H1 (cell line): ENCODE measurements around the gene NRTN. TPM values are rescaled to one million over a fixed set of nuclear protein-coding genes. Genes with fewer than 3 reads are reported as not detected.

Experiments used
- CTCF ChIA-PET: fragments of 300-600 bp; sonication (Branson Sonifier 250); formaldehyde crosslinking; loops from one replicate; lab custom pipeline; 2021; ENCODE audit not compliant: partially characterized antibody; lab: Charles Lee
- POLR2A ChIA-PET: fragments of 300-600 bp; sonication (Branson Sonifier 250); formaldehyde crosslinking; loops from one replicate; lab custom pipeline; 2021; ENCODE audit warnings: inconsistent platforms; ENCODE audit not compliant: partially characterized antibody; lab: Charles Lee
- DNase-seq, 2 experiments: peaks; one replicate each; pipeline versions ENCODE4 v3.0.0 to v3.0.0-alpha.2; 2010 to 2022; ENCODE audit warnings: low spot score in 2 of 2, low read depth in 1 of 2, mixed read lengths in 1 of 2
- FAIRE-seq: peaks from 2 replicates; lab custom pipeline; 2011; peaks lifted over from hg19 to GRCh38; lab: Jason Lieb, UNC
- H2AFZ ChIP-seq: 2 replicates; pipeline ENCODE4 v1.8.1; 2012; ENCODE audit warnings: low read length, inconsistent platforms
- H2AK5ac ChIP-seq: 2 replicates; pipeline ENCODE4 v1.6.1; 2013; ENCODE audit warnings: low read depth, low read length
- H2BK120ac ChIP-seq: replicated peaks from 2 replicates; pipeline ENCODE3; 2013; ENCODE audit warnings: low read depth, low read length, inconsistent platforms
- H2BK12ac ChIP-seq: 2 replicates; pipeline ENCODE4 v1.6.1; 2013; ENCODE audit warnings: low read depth, low read length
- H2BK15ac ChIP-seq: 2 replicates; pipeline ENCODE4 v1.6.1; 2013; ENCODE audit warnings: low read length
- H2BK20ac ChIP-seq: 2 replicates; pipeline ENCODE4 v1.6.1; 2013; ENCODE audit warnings: low read length
- H2BK5ac ChIP-seq: 2 replicates; pipeline ENCODE4 v1.6.1; 2013; ENCODE audit warnings: low read depth, low read length
- H3K14ac ChIP-seq: 2 replicates; pipeline ENCODE4 v1.6.1; 2013; ENCODE audit warnings: inconsistent platforms; ENCODE audit not compliant: insufficient read length
- H3K18ac ChIP-seq: 2 replicates; pipeline ENCODE4 v1.6.1; 2013; ENCODE audit warnings: low read length; ENCODE audit errors: extremely low read depth
- H3K23ac ChIP-seq: 2 replicates; pipeline ENCODE4 v1.6.1; 2013; ENCODE audit warnings: inconsistent platforms; ENCODE audit not compliant: insufficient read length
- H3K23me2 ChIP-seq: 2 replicates; pipeline ENCODE4 v1.6.1; 2013; ENCODE audit warnings: low read depth, low read length
- H3K27ac ChIP-seq: 2 replicates; pipeline ENCODE4 v1.6.1; 2011; ENCODE audit warnings: low read depth, low read length, inconsistent platforms
- H3K27me3 ChIP-seq, 4 experiments: replicated peaks in 1 of 4; 1 replicate in 1 of 4; 2 replicates in 3 of 4; pipeline versions ENCODE4 v1.6.1 to v1.8.1; 2011 to 2013; ENCODE audit warnings: low read length in 3 of 4, mild to moderate bottlenecking in 3 of 4, inconsistent platforms in 2 of 4, mixed read lengths in 2 of 4, moderate library complexity in 1 of 4; ENCODE audit not compliant: control insufficient read depth in 3 of 4, insufficient read depth in 3 of 4; ENCODE audit errors: extremely low read depth in 1 of 4
- H3K36me3 ChIP-seq, 4 experiments: 2 replicates each; pipeline versions ENCODE4 v1.6.1 to v1.8.1; 2011 to 2013; ENCODE audit warnings: mild to moderate bottlenecking in 4 of 4, low read length in 3 of 4, moderate library complexity in 2 of 4, control low read depth in 1 of 4, inconsistent platforms in 1 of 4; ENCODE audit not compliant: insufficient read depth in 4 of 4, control insufficient read depth in 2 of 4
- H3K4ac ChIP-seq: replicated peaks from 2 replicates; pipeline ENCODE3; 2013; ENCODE audit warnings: low read length, low read depth, mixed read lengths, inconsistent platforms; ENCODE audit not compliant: insufficient read length
- H3K4me1 ChIP-seq, 4 experiments: replicated peaks in 1 of 4; 1 replicate in 1 of 4; 2 replicates in 3 of 4; pipeline versions ENCODE4 v1.6.1 to v1.8.1; 2011 to 2013; ENCODE audit warnings: low read length in 3 of 4, inconsistent platforms in 2 of 4, mixed read lengths in 1 of 4; ENCODE audit not compliant: insufficient read depth in 4 of 4, control insufficient read depth in 3 of 4
- H3K4me2 ChIP-seq, 2 experiments: 2 replicates each; pipeline versions ENCODE4 v1.6.1 to v1.8.1; 2011 to 2013; ENCODE audit warnings: low read depth in 2 of 2, low read length in 2 of 2, control low read depth in 1 of 2, inconsistent platforms in 1 of 2, mild to moderate bottlenecking in 1 of 2; ENCODE audit not compliant: insufficient read depth in 1 of 2
- H3K4me3 ChIP-seq, 4 experiments: fragments of 200-600, 300-600 bp in 1 of 4; sonication (generic), shearing (Covaris generic), sonication (Bioruptor Twin) in 1 of 4; 2 replicates each; pipeline versions ENCODE4 v1.5.1 to v1.8.1; 2011 to 2016; ENCODE audit warnings: low read length in 4 of 4, low read depth in 3 of 4, control low read depth in 2 of 4, inconsistent platforms in 2 of 4, mild to moderate bottlenecking in 2 of 4, mixed read lengths in 1 of 4, moderate library complexity in 1 of 4; ENCODE audit not compliant: insufficient read depth in 2 of 4; ENCODE audit errors: extremely low read depth in 1 of 4
- H3K56ac ChIP-seq: replicated peaks from 2 replicates; pipeline ENCODE3; 2013; ENCODE audit warnings: low read depth, mild to moderate bottlenecking, mixed read lengths, low read length, inconsistent platforms; ENCODE audit not compliant: insufficient read length
- H3K79me1 ChIP-seq: 2 replicates; pipeline ENCODE4 v1.6.1; 2013; ENCODE audit warnings: low read depth, low read length, control low read depth
- H3K79me2 ChIP-seq, 2 experiments: 2 replicates each; pipeline versions ENCODE4 v1.6.1 to v1.8.1; 2012 to 2013; ENCODE audit warnings: low read length in 2 of 2, mild to moderate bottlenecking in 2 of 2, inconsistent platforms in 1 of 2; ENCODE audit not compliant: insufficient read depth in 2 of 2, control insufficient read depth in 1 of 2
- H3K9ac ChIP-seq, 4 experiments: replicated peaks in 1 of 4; 1 replicate in 1 of 4; 2 replicates in 3 of 4; pipeline versions ENCODE4 v1.6.1 to v1.8.1; 2011 to 2013; ENCODE audit warnings: low read depth in 3 of 4, low read length in 3 of 4, control low read depth in 2 of 4, mild to moderate bottlenecking in 2 of 4, moderate library complexity in 2 of 4, inconsistent platforms in 1 of 4; ENCODE audit errors: extremely low read depth in 1 of 4
- H3K9me3 ChIP-seq, 2 experiments: 2 replicates each; pipeline versions ENCODE4 v1.6.1 to v1.8.1; 2012 to 2013; ENCODE audit warnings: mild to moderate bottlenecking in 2 of 2, moderate library complexity in 2 of 2, control low read depth in 1 of 2, inconsistent platforms in 1 of 2, low read depth in 1 of 2, low read length in 1 of 2, mixed read lengths in 1 of 2; ENCODE audit not compliant: insufficient read depth in 2 of 2
- H4K20me1 ChIP-seq, 2 experiments: replicated peaks in 1 of 2; 2 replicates each; pipeline versions ENCODE3 to v1.8.1; 2011 to 2013; ENCODE audit warnings: inconsistent platforms in 2 of 2, low read length in 2 of 2, mild to moderate bottlenecking in 1 of 2; ENCODE audit not compliant: insufficient read depth in 2 of 2, control insufficient read depth in 1 of 2
- H4K5ac ChIP-seq: 2 replicates; pipeline ENCODE4 v1.6.1; 2013; ENCODE audit warnings: low read length, low read depth, mixed read lengths, inconsistent platforms; ENCODE audit not compliant: insufficient read length
- H4K8ac ChIP-seq: 2 replicates; pipeline ENCODE4 v1.8.0; 2013; ENCODE audit warnings: mild to moderate bottlenecking, moderate library complexity, low read length, inconsistent platforms; ENCODE audit not compliant: insufficient read depth; ENCODE audit errors: extremely low read depth
- H4K91ac ChIP-seq: replicated peaks from 2 replicates; pipeline ENCODE3; 2013; ENCODE audit warnings: low read length, mixed read lengths, inconsistent platforms; ENCODE audit not compliant: insufficient read length
- BRCA1 ChIP-seq: IDR thresholded peaks from 2 replicates; pipeline ENCODE4 v1.6.1; 2012; ENCODE audit warnings: low read depth, low read length, improper control_type of control experiment
- CBX5 ChIP-seq: fragments of 300-800, 300-1000 bp; sonication (generic); IDR thresholded peaks from 2 replicates; pipeline ENCODE4 v1.7.1; 2016; ENCODE audit warnings: antibody characterized with exemption, low read length, low read depth
- EP300 ChIP-seq, 2 experiments: IDR thresholded peaks; 1 replicate in 1 of 2; 2 replicates in 1 of 2; pipeline ENCODE4 v1.6.1; 2011 to 2012; ENCODE audit warnings: low read depth in 2 of 2, low read length in 2 of 2, mild to moderate bottlenecking in 2 of 2, borderline replicate concordance in 1 of 2, inconsistent platforms in 1 of 2, moderate library complexity in 1 of 2
- GTF2F1 ChIP-seq: IDR thresholded peaks from 2 replicates; pipeline ENCODE4 v1.6.1; 2012; ENCODE audit warnings: low read depth, low read length, improper control_type of control experiment, borderline replicate concordance
- HDAC2 ChIP-seq, 2 experiments: fragments of 300-600 bp in 1 of 2; sonication (generic) in 1 of 2; IDR thresholded peaks; 2 replicates each; pipeline ENCODE4 v1.6.1; 2011 to 2012; ENCODE audit warnings: low read depth in 2 of 2, low read length in 2 of 2, mild to moderate bottlenecking in 2 of 2, moderate library complexity in 2 of 2, borderline replicate concordance in 1 of 2, inconsistent platforms in 1 of 2
- NRF1 ChIP-seq: IDR thresholded peaks from 2 replicates; pipeline ENCODE4 v1.6.1; 2011; ENCODE audit warnings: mild to moderate bottlenecking, low read depth, low read length, improper control_type of control experiment
- RNF2 ChIP-seq: fragments of 200-900, 300-1000 bp; sonication (generic); IDR thresholded peaks from 2 replicates; pipeline ENCODE4 v1.7.1; 2016; ENCODE audit warnings: borderline replicate concordance, low read depth, mild to moderate bottlenecking, antibody characterized with exemption, low read length; ENCODE audit not compliant: poor library complexity, severe bottlenecking; ENCODE audit errors: missing control alignments
- SIN3A ChIP-seq, 2 experiments: IDR thresholded peaks in 1 of 2; conservative IDR thresholded peaks in 1 of 2; 2 replicates each; pipeline ENCODE4 v1.6.1; 2011 to 2012; ENCODE audit warnings: low read length in 2 of 2, improper control_type of control experiment in 1 of 2, low read depth in 1 of 2, mild to moderate bottlenecking in 1 of 2
- SIX5 ChIP-seq: IDR thresholded peaks from 2 replicates; pipeline ENCODE4 v1.6.1; 2011; ENCODE audit warnings: mild to moderate bottlenecking, low read depth, low read length
- SP4 ChIP-seq: IDR thresholded peaks from 2 replicates; pipeline ENCODE4 v1.6.1; 2012; ENCODE audit warnings: low read length, inconsistent platforms
- TEAD4 ChIP-seq: IDR thresholded peaks from 2 replicates; pipeline ENCODE4 v1.6.1; 2012; ENCODE audit warnings: low read depth, low read length, inconsistent platforms, mixed read lengths
- WGBS, 2 experiments: shearing (Covaris generic) in 1 of 2; methylation state at CpG; one replicate each; pipeline versions ENCODE4 v1.1.6 to v1.1.7; 2013 to 2015; ENCODE audit warnings: low lambda C conversion rate in 2 of 2, mixed read lengths in 2 of 2, inconsistent platforms in 1 of 2, low coverage in 1 of 2, missing lambda C conversion rate in 1 of 2; ENCODE audit not compliant: insufficient replicate concordance in 2 of 2, insufficient coverage in 1 of 2, insufficient read length in 1 of 2; ENCODE audit errors: extremely low coverage in 1 of 2, missing lambda C conversion rate in 1 of 2; 5-methylcytosine and 5-hydroxymethylcytosine counted together
- polyA plus RNA-seq, 7 experiments: library from polyadenylated mRNA; depleted of rRNA in 3 of 7; stranded (reverse) in 5 of 7; unstranded in 2 of 7; fragments of >200 nt in 5 of 7; fragments of 200-250 nt in 2 of 7; gene quantifications; 1 replicate in 5 of 7; 2 replicates in 1 of 7; 4 replicates in 1 of 7; pipeline versions ENCODE4 v1.2.1 to v1.2.3, GENCODE V29; 2011 to 2013; ENCODE audit warnings: missing spikeins in 2 of 7, mixed read lengths in 2 of 7
- total RNA-seq: library from RNA; stranded (reverse); fragmentation: NEBNext Ultra II Directional; extraction: Animal tissue kit (Norgen Biotek cat#: 25700); gene quantifications from 2 replicates; pipeline ENCODE4 v1.2.1, GENCODE V29; 2021
- TF ChIP-seq, protein P1 (sequence below): IDR thresholded peaks from 2 replicates; pipeline ENCODE4 v1.6.1; 2011; ENCODE audit warnings: low read depth, mild to moderate bottlenecking, low read length; ENCODE audit not compliant: insufficient read depth

Gene NRTN
- total and polyA plus RNA-seq, 2 of the 8 experiments (the other 6 are each of a cell fraction or from before 2014, with no cell fraction given): 3.9 to 5.3 TPM

- no peak overlapping the region for H3K18ac ChIP-seq
- no peak for FAIRE-seq
- H3K23me2 ChIP-seq: peaks cover 4% of the 10 kb centered on the region; the same call in 1 of the 2 replicates
- no peak overlapping the region for H3K56ac ChIP-seq
- H2AK5ac ChIP-seq: no peak overlapping the region
- H2BK120ac ChIP-seq: no peak overlapping the region
- no peak overlapping the region for H4K91ac ChIP-seq
- peaks cover 4% of the 10 kb centered on the region; the same call in 1 of the 2 replicates for H3K79me1 ChIP-seq
- no peak overlapping the region for H3K4me2 ChIP-seq
- ChIA-PET POLR2A (interaction anchor here (0.7 to 2.5 kb wide), 3 partner anchors 14 to 213 kb away, joined by 3 to 6 read pairs (median 4); no protein-coding TSS in a partner anchor), CTCF (interaction anchor here (0.6 to 4.5 kb wide), 8 partner anchors 14 to 175 kb away, joined by 3 to 32 read pairs (median 4); no protein-coding TSS in a partner anchor)
- H3K9me3 ChIP-seq: no peaks in the 10 kb centered on the region
- H2BK15ac ChIP-seq: no peak overlapping the region
- no peak overlapping the region for H3K9ac ChIP-seq
- H3K79me2 ChIP-seq: no peaks in the 10 kb centered on the region; a peak in 1 of 4 replicates
- peaks cover 0 to 7% (median 4%) of the 10 kb centered on the region in 4 experiments; a peak in 4 of 7 replicates for H3K4me1 ChIP-seq
- no peak overlapping the region for H3K4me3 ChIP-seq
- no peak overlapping the region for H3K23ac ChIP-seq
- 87% methylated on average over 8 of the region's 9 CpGs; no CpG with 5 or more reads in 1 of the 2 experiments for WGBS, 2 experiments
- H3K14ac ChIP-seq: no peak overlapping the region
- H2BK5ac ChIP-seq: no peak overlapping the region
- no peak overlapping the region for H2BK12ac ChIP-seq
- H3K4ac ChIP-seq: no peak overlapping the region
- H2AFZ ChIP-seq: no peak overlapping the region
- peaks cover 0 to 6% of the 10 kb centered on the region in 2 experiments for H4K20me1 ChIP-seq
- H2BK20ac ChIP-seq: no peak overlapping the region
- H4K8ac ChIP-seq: no peak overlapping the region
- H3K27ac ChIP-seq: no peak overlapping the region
- H3K27me3 ChIP-seq: peaks cover 0 to 4% (median 0%) of the 10 kb centered on the region in 4 experiments; a peak in 1 of 7 replicates
- DNase-seq: no peak
- no peaks in the 10 kb centered on the region for H3K36me3 ChIP-seq
- no peak overlapping the region for H4K5ac ChIP-seq
- TF ChIP-seq TEAD4 (no peak), GTF2F1 (no peak), RNF2 (no peak), BRCA1 (no peak), SP4 (no peak), EP300 (IDR thresholded peaks at IDR 0.05; ENCODE audit: borderline replicate concordance in 1 of 2, low read depth in 2 of 2, low read length in 2 of 2) (no peak), SIN3A (conservative IDR thresholded peaks at IDR 0.05 in 1 of 2, IDR thresholded peaks at IDR 0.05 in 1 of 2; ENCODE audit: low read depth in 1 of 2, low read length in 2 of 2) (no peak), NRF1 (no peak), CBX5 (no peak), HDAC2 (IDR thresholded peaks at IDR 0.05; ENCODE audit: borderline replicate concordance in 1 of 2, low read depth in 2 of 2, low read length in 2 of 2) (no peak), SIX5 (no peak)
- TF ChIP-seq, protein P1, sequence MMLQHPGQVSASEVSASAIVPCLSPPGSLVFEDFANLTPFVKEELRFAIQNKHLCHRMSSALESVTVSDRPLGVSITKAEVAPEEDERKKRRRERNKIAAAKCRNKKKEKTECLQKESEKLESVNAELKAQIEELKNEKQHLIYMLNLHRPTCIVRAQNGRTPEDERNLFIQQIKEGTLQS: no peak
Measured at GRCh38 chr19:5809053-5809452, 4.2 kb downstream of the NRTN start.
